Neural crest cell (in vitro differentiated cells): Measurements from ENCODE around the gene SRSF1. TPM values are rescaled to one million over a fixed set of nuclear protein-coding genes. Genes with fewer than 3 reads are reported as not detected.
A peak's percentile ranks its signal among the peaks of the same experiment; 100 is the strongest.

Source experiments
- DNase-seq: peaks from one replicate; pipeline ENCODE4 v3.0.0; 2021; ENCODE audit warnings: low read depth, mixed read lengths, low spot score
- H3K27ac Mint-ChIP-seq: one replicate; pipeline ENCODE4 v1.8.0; 2021; ENCODE audit warnings: mild to moderate bottlenecking, mixed read lengths; ENCODE audit not compliant: unreplicated experiment
- H3K27me3 Mint-ChIP-seq: 2 replicates; pipeline ENCODE4 v1.8.0; 2021; ENCODE audit warnings: low read depth, mild to moderate bottlenecking, mixed read lengths
- H3K36me3 Mint-ChIP-seq: 2 replicates; pipeline ENCODE4 v1.8.0; 2021; ENCODE audit warnings: low read depth, mild to moderate bottlenecking, mixed read lengths
- H3K4me1 Mint-ChIP-seq: 2 replicates; pipeline ENCODE4 v1.8.0; 2021; ENCODE audit warnings: mixed read lengths
- H3K4me3 Mint-ChIP-seq: one replicate; pipeline ENCODE4 v1.8.0; 2021; ENCODE audit warnings: mild to moderate bottlenecking, mixed read lengths
- H3K9me3 Mint-ChIP-seq: 2 replicates; pipeline ENCODE4 v1.8.0; 2021; ENCODE audit warnings: mixed read lengths
- CTCF ChIP-seq: fragments of 200-600 bp; sonication (generic); conservative IDR thresholded peaks from 2 replicates; pipeline ENCODE4 v1.5.0; 2021; ENCODE audit warnings: antibody characterized with exemption, mild to moderate bottlenecking
- total RNA-seq: library from RNA; stranded (reverse); gene quantifications from 2 replicates; pipeline ENCODE4 v1.2.1, GENCODE V29; 2021

The SRSF1 gene
- total RNA-seq, 1 donor from 2014 or later: 548 TPM

GRCh38 chr17:57970710-57971109 is 36.3 kb downstream of the SRSF1 start:
- H3K4me3 Mint-ChIP-seq: no peak overlapping the region
- H3K27ac Mint-ChIP-seq: peak overlapping the region; percentile 91
- H3K27me3 Mint-ChIP-seq: no peaks in the 10 kb centered on the region
- peaks cover 36% of the 10 kb centered on the region for H3K4me1 Mint-ChIP-seq
- no peak for DNase-seq
- TF ChIP-seq CTCF: no peak
- H3K9me3 Mint-ChIP-seq: no peaks in the 10 kb centered on the region
- H3K36me3 Mint-ChIP-seq: peaks cover 9% of the 10 kb centered on the region

- Mint-ChIP-seq H3K4me1 (peaks cover 45% of the 10 kb centered on the region), H3K9me3 (no peaks in the 10 kb centered on the region), H3K27ac (no peak overlapping the region), H3K4me3 (peak overlapping the region; percentile 4), H3K27me3 (no peaks in the 10 kb centered on the region), H3K36me3 (peaks cover 4% of the 10 kb centered on the region)
- DNase-seq: no peak
- no peak for TF ChIP-seq CTCF
Measured at GRCh38 chr17:57968456-57968855, 38.6 kb downstream of the SRSF1 start.

- Mint-ChIP-seq H3K27ac (no peak overlapping the region), H3K9me3 (no peaks in the 10 kb centered on the region), H3K27me3 (no peaks in the 10 kb centered on the region), H3K4me1 (peaks cover 45% of the 10 kb centered on the region), H3K4me3 (no peak overlapping the region), H3K36me3 (no peaks in the 10 kb centered on the region)
- no peak for DNase-seq
- no peak for TF ChIP-seq CTCF
Measured at GRCh38 chr17:57966875-57967274, 40.2 kb downstream of the SRSF1 start.

GRCh38 chr17:57966246-57966645 is 40.8 kb downstream of the SRSF1 start:
- H3K9me3 Mint-ChIP-seq: no peaks in the 10 kb centered on the region
- no peak overlapping the region for H3K27ac Mint-ChIP-seq
- H3K4me1 Mint-ChIP-seq: peaks cover 42% of the 10 kb centered on the region
- TF ChIP-seq CTCF: no peak
- no peak overlapping the region for H3K4me3 Mint-ChIP-seq
- H3K36me3 Mint-ChIP-seq: no peaks in the 10 kb centered on the region
- no peaks in the 10 kb centered on the region for H3K27me3 Mint-ChIP-seq
- DNase-seq: no peak

GRCh38 chr17:57965521-57966160 is 41.4 kb downstream of the SRSF1 start:
- DNase-seq: no peak
- Mint-ChIP-seq H3K36me3 (no peaks in the 10 kb centered on the region), H3K27me3 (no peaks in the 10 kb centered on the region), H3K4me3 (no peak overlapping the region), H3K9me3 (no peaks in the 10 kb centered on the region), H3K27ac (no peak overlapping the region), H3K4me1 (peaks cover 40% of the 10 kb centered on the region)
- TF ChIP-seq CTCF: no peak
